ENCODE results near the gene NIPAL3.
"Not testable (repeated sequence)": the region's sequence is repeated elsewhere in the genome, so short reads cannot be mapped to it uniquely, and the experiment has no call there.

NIPAL3 gene

GRCh38 chr1:24450316-24450715 is 34.7 kb downstream of the NIPAL3 start:
- TF ChIP-seq POLR2AphosphoS5 (IDR thresholded peaks at IDR 0.05; ENCODE audit: low read depth, low read length) (no peak), TAF1 (IDR thresholded peaks at IDR 0.05; ENCODE audit: borderline replicate concordance, low read depth, low read length) (no peak), POLR2A (IDR thresholded peaks at IDR 0.05; ENCODE audit: low read depth, low read length) (no peak)
- FAIRE-seq (no peak), DNase-seq (ENCODE audit: insufficient read length) (no peak)

- DNase-seq (ENCODE audit: insufficient read length) = no peak
- no peak for FAIRE-seq
- TF ChIP-seq POLR2A (IDR thresholded peaks at IDR 0.05; ENCODE audit: low read depth, low read length) (no peak), TAF1 (IDR thresholded peaks at IDR 0.05; ENCODE audit: borderline replicate concordance, low read depth, low read length) (no peak), POLR2AphosphoS5 (IDR thresholded peaks at IDR 0.05; ENCODE audit: low read depth, low read length) (no peak)
Observed at GRCh38 chr1:24450857-24451397, 35.3 kb downstream of the NIPAL3 start.

GRCh38 chr1:24451746-24452145 is 36.1 kb downstream of the NIPAL3 start:
- no peak for DNase-seq (ENCODE audit: insufficient read length)
- FAIRE-seq = no peak
- TF ChIP-seq POLR2A (IDR thresholded peaks at IDR 0.05; ENCODE audit: low read depth, low read length) = no peak
- TF ChIP-seq POLR2AphosphoS5 (IDR thresholded peaks at IDR 0.05; ENCODE audit: low read depth, low read length) = no peak

GRCh38 chr1:24452922-24453485 is 37.4 kb downstream of the NIPAL3 start:
- no peak for TF ChIP-seq POLR2AphosphoS5 (IDR thresholded peaks at IDR 0.05; ENCODE audit: low read depth, low read length)
- FAIRE-seq (no peak), DNase-seq (ENCODE audit: insufficient read length) (no peak)

GRCh38 chr1:24454673-24455072 is 39.1 kb downstream of the NIPAL3 start:
- FAIRE-seq (no peak), DNase-seq (ENCODE audit: insufficient read length) (no peak)
- TF ChIP-seq POLR2AphosphoS5 (IDR thresholded peaks at IDR 0.05; ENCODE audit: low read depth, low read length) (no peak), POLR2A (IDR thresholded peaks at IDR 0.05; ENCODE audit: low read depth, low read length) (no peak), TAF1 (IDR thresholded peaks at IDR 0.05; ENCODE audit: borderline replicate concordance, low read depth, low read length) (no peak)

- TF ChIP-seq TAF1 (IDR thresholded peaks at IDR 0.05; ENCODE audit: borderline replicate concordance, low read depth, low read length) = no peak
- TF ChIP-seq POLR2AphosphoS5 (IDR thresholded peaks at IDR 0.05; ENCODE audit: low read depth, low read length) = no peak
- no peak for TF ChIP-seq POLR2A (IDR thresholded peaks at IDR 0.05; ENCODE audit: low read depth, low read length)
- DNase-seq (ENCODE audit: insufficient read length) = no peak
- FAIRE-seq = no peak
Observed at GRCh38 chr1:24455272-24455671, 39.7 kb downstream of the NIPAL3 start.

- TF ChIP-seq POLR2AphosphoS5 (IDR thresholded peaks at IDR 0.05; ENCODE audit: low read depth, low read length) = no peak
- TF ChIP-seq POLR2A (IDR thresholded peaks at IDR 0.05; ENCODE audit: low read depth, low read length) = no peak
- no peak for TF ChIP-seq TAF1 (IDR thresholded peaks at IDR 0.05; ENCODE audit: borderline replicate concordance, low read depth, low read length)
- no peak for DNase-seq (ENCODE audit: insufficient read length)
- FAIRE-seq = no peak
Observed at GRCh38 chr1:24457866-24458265, 42.3 kb downstream of the NIPAL3 start.

- no peak for FAIRE-seq
- TF ChIP-seq POLR2AphosphoS5 (IDR thresholded peaks at IDR 0.05; ENCODE audit: low read depth, low read length) = no peak
- no peak for TF ChIP-seq TAF1 (IDR thresholded peaks at IDR 0.05; ENCODE audit: borderline replicate concordance, low read depth, low read length)
- TF ChIP-seq POLR2A (IDR thresholded peaks at IDR 0.05; ENCODE audit: low read depth, low read length) = no peak
- no peak for DNase-seq (ENCODE audit: insufficient read length)
Observed at GRCh38 chr1:24459551-24460266, 44.1 kb downstream of the NIPAL3 start.

GRCh38 chr1:24462128-24462527 is 46.5 kb downstream of the NIPAL3 start:
- not testable (repeated sequence) for DNase-seq (ENCODE audit: insufficient read length); FAIRE-seq

GRCh38 chr1:24463776-24464735 is 48.5 kb downstream of the NIPAL3 start:
- TF ChIP-seq POLR2AphosphoS5 (IDR thresholded peaks at IDR 0.05; ENCODE audit: low read depth, low read length) (no peak), POLR2A (IDR thresholded peaks at IDR 0.05; ENCODE audit: low read depth, low read length) (no peak), TAF1 (IDR thresholded peaks at IDR 0.05; ENCODE audit: borderline replicate concordance, low read depth, low read length) (no peak)
- FAIRE-seq = no peak
- DNase-seq (ENCODE audit: insufficient read length) = no peak

- FAIRE-seq = no peak
- TF ChIP-seq TAF1 (IDR thresholded peaks at IDR 0.05; ENCODE audit: borderline replicate concordance, low read depth, low read length) = no peak
- TF ChIP-seq POLR2A (IDR thresholded peaks at IDR 0.05; ENCODE audit: low read depth, low read length) = no peak
- no peak for TF ChIP-seq POLR2AphosphoS5 (IDR thresholded peaks at IDR 0.05; ENCODE audit: low read depth, low read length)
- DNase-seq (ENCODE audit: insufficient read length) = no peak
Observed at GRCh38 chr1:24465099-24465498, 49.5 kb downstream of the NIPAL3 start.
